HepG2 (cell line): ENCODE data around the gene EVC.

Source experiments
- HNRNPUL1 ChIP-seq: fragments of 200-400 bp; formaldehyde crosslinking; IDR thresholded peaks from 2 replicates; pipeline ENCODE4 v1.6.1; 2017; ENCODE audit warnings: low read depth, mild to moderate bottlenecking, low read length, moderate library complexity
- SIN3A ChIP-seq: IDR thresholded peaks from 2 replicates; pipeline ENCODE4 v1.6.1; 2011; ENCODE audit warnings: low read depth, mild to moderate bottlenecking, control low read depth, low read length, borderline replicate concordance
- ZNF224 ChIP-seq: sonication (generic); formaldehyde crosslinking; IDR thresholded peaks from 2 replicates; pipeline ENCODE4 v1.5.0; 2020; ENCODE audit warnings: mild to moderate bottlenecking, missing genetic modification reagents
- ZNF263 ChIP-seq: sonication (generic); formaldehyde crosslinking; IDR thresholded peaks from 2 replicates; pipeline ENCODE4 v1.4.0; 2020; ENCODE audit warnings: missing genetic modification reagents
- ZZZ3 ChIP-seq: sonication (generic); formaldehyde crosslinking; IDR thresholded peaks from 2 replicates; pipeline ENCODE4 v1.4.0; 2020; ENCODE audit warnings: missing genetic modification reagents, mild to moderate bottlenecking, borderline replicate concordance

DNA sequence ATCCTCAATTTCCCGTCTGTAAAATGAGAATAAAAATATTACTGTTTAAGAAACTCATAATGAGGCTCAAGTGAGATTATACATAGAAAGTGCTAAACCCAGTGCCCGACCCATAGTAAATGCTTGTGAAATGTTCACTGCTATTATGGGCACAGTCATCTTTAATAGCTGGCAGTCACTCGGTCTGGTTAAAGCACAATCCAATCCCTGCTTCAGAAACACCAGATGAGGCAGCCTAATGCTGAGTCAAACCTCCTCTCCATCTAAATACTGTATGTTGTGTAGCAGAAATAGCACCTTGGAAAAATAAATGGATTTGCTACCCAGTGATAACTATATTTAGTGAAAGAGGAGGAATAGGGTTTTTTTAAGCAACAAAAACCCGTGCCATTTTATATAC, 17.1 kb upstream of the EVC start:
- no peak for TF ChIP-seq HNRNPUL1
- TF ChIP-seq ZZZ3 (CRISPR knock-in tag) = no peak
- TF ChIP-seq ZNF263 = no peak
- no peak for TF ChIP-seq ZNF224 (CRISPR knock-in tag)
- no peak for TF ChIP-seq SIN3A
